Measurements from ENCODE around the gene EFNA3.

The EFNA3 gene

GRCh38 chr1:155048449-155049334, 29.9 kb upstream of the EFNA3 start:
- DNase-seq (ENCODE audit: low read depth), result no peak

DNA sequence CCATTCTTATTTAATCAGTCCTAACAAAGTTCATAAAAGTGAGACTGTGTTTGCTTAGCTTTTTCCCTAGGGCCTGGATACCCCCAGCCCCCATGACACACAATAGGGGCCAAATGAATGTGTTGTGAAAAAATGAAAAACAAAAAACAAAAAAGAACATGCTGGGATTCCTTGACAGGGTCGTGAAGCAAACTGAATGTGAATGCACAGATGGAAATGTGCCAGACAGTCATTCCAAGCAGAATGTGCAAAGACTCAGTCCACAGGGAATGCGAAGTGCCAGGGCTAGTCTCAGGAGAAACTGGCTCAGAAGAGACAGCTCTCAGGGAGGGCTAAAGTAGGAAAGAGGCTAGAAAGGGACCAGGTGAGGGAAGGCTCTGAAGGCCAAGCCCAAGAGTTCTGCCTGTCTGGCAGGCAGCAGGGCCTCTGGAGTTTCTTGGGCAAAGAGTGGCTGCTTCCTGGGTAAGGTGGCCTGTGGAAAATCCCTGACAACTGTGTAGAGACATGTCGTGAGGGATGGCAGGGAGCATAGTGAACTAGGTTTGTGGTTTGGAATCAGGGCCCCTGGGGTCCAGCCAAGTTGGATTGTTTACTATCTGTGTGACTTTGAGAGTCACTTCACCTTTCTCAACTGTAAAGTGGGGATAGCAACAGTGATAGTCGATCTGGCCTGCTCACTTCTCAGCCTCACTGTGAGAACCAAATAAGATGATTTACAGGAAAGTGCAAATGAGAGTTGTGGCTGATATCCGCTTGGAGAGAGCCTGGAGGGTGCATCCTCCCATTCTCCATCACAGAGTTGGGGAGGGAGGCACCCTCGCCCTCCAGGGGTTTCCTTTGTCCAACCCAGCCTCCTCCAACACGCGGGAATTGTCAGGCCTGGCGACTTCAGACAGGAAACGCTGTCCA, 28.7 kb upstream of the EFNA3 start:
- no peak for DNase-seq (ENCODE audit: low read depth)

DNA sequence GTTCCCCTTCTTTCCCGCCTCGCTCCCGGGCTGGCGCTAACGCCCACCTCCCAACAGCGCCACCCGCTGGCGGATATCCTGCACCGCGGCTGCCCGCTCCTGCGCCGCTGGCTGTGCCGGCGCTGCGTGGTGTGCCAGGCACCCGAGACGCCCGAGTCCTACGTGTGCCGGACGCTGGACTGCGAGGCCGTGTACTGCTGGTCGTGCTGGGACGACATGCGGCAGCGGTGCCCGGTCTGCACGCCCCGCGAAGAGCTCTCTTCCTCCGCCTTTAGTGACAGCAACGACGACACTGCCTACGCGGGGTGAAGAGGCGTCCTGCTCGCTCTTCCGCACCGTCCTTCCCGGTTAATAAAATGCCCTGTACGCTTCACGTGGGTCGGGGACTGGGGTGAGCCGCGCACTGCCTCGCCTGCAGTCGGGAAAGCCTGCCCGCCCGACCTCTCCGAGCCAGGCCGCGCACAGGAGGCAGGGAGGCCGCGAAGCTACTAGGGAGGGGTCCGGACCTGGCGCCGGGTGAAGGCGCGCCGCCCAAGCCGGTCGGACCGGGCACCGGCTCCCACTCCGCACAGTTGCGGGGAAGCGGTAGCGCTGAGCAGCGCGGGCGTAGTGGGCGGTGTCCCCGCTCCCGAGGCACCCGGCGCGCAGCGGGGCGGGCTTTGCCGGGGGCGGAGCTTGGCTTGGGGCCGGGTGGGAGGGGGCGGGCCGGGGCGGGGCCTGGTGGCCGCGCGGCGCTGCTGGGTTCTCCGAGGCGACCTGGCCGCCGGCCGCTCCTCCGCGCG, 27.9 kb upstream of the EFNA3 start, which contains the start of gene ADAM15:
TSS of gene ADAM15 (plus strand) at position 757 of the 782 bp plus-strand sequence. CDS start 71 bp downstream, outside the sequence.
- DNase-seq (ENCODE audit: low read depth), result peak; percentile 71

- DNase-seq (ENCODE audit: low read depth), result no peak
These were observed 27.3 kb upstream of the EFNA3 start for GRCh38 chr1:155051342-155051776.

GRCh38 chr1:155051777-155052398, 26.7 kb upstream of the EFNA3 start:
- peak; percentile 44 for DNase-seq (ENCODE audit: low read depth)

DNA sequence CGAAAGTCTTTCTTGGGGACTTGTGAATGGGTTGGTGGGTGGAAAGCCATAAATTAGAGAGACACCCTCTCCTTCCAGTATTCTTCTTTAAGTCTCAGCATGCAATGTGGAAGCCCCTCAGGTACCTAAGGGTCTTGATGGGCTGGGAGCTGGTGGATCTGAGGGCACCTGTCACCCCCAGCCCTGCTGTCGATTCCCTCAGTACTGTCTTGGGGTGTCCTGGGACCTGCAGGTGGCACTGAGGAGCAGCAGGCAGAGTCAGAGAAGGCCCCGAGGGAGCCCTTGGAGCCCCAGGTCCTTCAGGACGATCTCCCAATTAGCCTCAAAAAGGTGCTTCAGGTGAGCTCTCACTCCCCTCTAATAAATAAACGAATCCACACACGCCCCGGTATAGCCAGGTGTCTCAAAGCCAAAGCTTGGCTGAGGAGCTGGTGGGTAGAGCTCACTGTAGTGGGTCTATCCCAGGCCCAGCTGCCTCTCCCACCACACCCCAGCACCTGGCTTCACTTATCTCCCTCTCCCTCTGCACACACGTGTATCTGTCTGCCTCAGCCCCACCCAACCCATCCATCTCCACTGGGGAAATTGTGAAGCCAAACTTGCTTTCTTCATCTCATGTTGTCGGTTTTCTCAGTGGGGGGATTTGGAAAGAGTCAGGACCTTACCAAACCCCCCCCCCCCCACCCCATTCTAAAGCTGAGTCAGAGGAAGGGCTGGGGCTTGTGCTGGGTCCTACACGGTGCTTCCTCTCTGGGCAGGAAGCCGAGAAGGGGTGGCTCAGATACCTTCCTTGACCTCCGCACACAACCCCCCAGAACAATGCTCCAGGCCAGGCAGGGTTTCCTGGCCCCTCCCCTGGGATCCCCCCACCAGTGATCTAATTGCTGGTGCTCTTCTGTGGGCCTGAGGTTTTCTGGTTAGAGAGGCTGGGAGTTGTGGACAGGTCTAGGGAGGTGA, 25.9 kb upstream of the EFNA3 start:
- DNase-seq (ENCODE audit: low read depth), result no peak

GRCh38 chr1:155053531-155054105, 25.0 kb upstream of the EFNA3 start:
- DNase-seq (ENCODE audit: low read depth), result no peak

GRCh38 chr1:155057104-155057503, 21.5 kb upstream of the EFNA3 start:
- DNase-seq (ENCODE audit: low read depth), result no peak

DNA sequence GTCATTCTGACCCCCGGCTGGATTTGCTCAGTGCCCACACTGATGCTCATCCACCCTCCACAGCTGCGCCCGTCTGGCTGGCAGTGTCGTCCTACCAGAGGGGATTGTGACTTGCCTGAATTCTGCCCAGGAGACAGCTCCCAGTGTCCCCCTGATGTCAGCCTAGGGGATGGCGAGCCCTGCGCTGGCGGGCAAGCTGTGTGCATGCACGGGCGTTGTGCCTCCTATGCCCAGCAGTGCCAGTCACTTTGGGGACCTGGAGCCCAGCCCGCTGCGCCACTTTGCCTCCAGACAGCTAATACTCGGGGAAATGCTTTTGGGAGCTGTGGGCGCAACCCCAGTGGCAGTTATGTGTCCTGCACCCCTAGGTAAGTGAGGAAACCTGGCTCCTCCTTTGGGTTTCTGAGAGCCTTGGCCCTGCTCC, 20.8 kb upstream of the EFNA3 start:
- DNase-seq (ENCODE audit: low read depth), result no peak

GRCh38 chr1:155060736-155061135, 17.9 kb upstream of the EFNA3 start:
- DNase-seq (ENCODE audit: low read depth), result no peak

GRCh38 chr1:155061381-155062150, 17.1 kb upstream of the EFNA3 start:
- peak; percentile 88 for DNase-seq (ENCODE audit: low read depth)

DNA sequence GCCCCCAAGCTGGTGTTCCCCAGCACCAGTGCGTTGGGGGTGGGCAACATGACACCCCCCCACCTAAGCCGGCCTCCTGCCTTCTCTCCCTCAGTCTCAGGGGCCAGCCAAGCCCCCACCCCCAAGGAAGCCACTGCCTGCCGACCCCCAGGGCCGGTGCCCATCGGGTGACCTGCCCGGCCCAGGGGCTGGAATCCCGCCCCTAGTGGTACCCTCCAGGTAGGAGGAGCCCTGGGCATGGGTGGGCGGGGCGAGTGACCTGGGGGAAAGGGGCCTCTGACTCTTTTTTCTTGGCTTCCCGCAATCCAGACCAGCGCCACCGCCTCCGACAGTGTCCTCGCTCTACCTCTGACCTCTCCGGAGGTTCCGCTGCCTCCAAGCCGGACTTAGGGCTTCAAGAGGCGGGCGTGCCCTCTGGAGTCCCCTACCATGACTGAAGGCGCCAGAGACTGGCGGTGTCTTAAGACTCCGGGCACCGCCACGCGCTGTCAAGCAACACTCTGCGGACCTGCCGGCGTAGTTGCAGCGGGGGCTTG, 16.4 kb upstream of the EFNA3 start:
- no peak for DNase-seq (ENCODE audit: low read depth)

GRCh38 chr1:155062702-155063411, 15.8 kb upstream of the EFNA3 start:
- peak; percentile 62 for DNase-seq (ENCODE audit: low read depth)

- DNase-seq (ENCODE audit: low read depth), result peak; percentile 73
These were observed 15.0 kb upstream of the EFNA3 start, which contains the start of gene EFNA4 for GRCh38 chr1:155063550-155064110. Gene EFNA4, plus strand, starts transcription at chr1:155063740. Its CDS starts 84 bp downstream, at chr1:155063824.

GRCh38 chr1:155064111-155064831, 14.4 kb upstream of the EFNA3 start:
- no peak for DNase-seq (ENCODE audit: low read depth)

DNA sequence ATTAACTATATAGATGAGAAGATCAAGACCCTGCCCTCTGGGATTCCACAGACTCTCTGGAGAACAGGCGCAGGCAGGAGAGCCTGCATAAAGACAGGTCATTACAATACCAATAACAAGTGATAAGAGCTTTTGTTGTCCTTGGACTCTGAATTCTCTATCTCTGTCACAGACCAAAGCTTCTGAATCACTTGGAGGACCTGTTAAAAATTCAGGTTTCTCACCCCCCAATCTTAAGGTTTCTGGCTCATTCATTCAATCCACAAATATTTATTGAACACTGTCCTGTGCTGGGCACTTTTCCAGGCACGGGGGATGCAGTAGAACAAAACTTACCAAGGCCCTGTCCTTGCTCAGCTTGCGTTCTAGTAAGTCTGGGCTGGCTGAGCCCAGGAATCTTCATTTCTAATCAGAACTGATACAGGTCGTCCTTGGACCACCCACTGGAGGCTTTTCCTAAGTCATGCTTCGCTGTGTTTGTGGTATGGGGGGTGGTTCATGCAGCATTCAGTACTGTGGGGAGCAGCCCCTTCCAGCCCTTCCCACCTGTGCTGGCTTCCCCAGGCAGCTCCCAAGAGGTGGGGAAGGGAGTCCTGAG, 13.7 kb upstream of the EFNA3 start:
- DNase-seq (ENCODE audit: low read depth), result no peak

- no peak for DNase-seq (ENCODE audit: low read depth)
These were observed 11.9 kb upstream of the EFNA3 start for GRCh38 chr1:155066777-155067176.

Data from stimulated activated CD4-positive, alpha-beta T cell treated with anti-CD3 and anti-CD28 coated beads, Interleukin-2, amount 100 ng/mL, for 4 hours (primary cell).